Activated T-cell treated with anti-CD3 and anti-CD28 coated beads, Interleukin-2, amount 50 U/mL, for 4 hours (primary cell): ENCODE measurements around the gene CHTF8. TPM values are rescaled to one million over a fixed set of nuclear protein-coding genes. Genes with fewer than 3 reads are reported as not detected.

Experiments
- ATAC-seq, 2 donors: fragments of 200-7000 bp; cut with Tn5 transposase; one replicate each; pipeline ENCODE4 v1.10.0; 2021
- DNase-seq: peaks from one replicate; pipeline ENCODE4 v3.0.0-alpha.2; 2020
- H3K27me3 Mint-ChIP-seq: one replicate; pipeline ENCODE4 v1.8.0; 2021; ENCODE audit warnings: low read depth, mixed read lengths
- H3K36me3 Mint-ChIP-seq: one replicate; pipeline ENCODE4 v1.8.0; 2022; ENCODE audit warnings: mixed read lengths; ENCODE audit not compliant: insufficient read depth
- H3K4me1 Mint-ChIP-seq: one replicate; pipeline ENCODE4 v1.8.0; 2021; ENCODE audit warnings: low read depth, mixed read lengths
- H3K4me3 Mint-ChIP-seq: one replicate; pipeline ENCODE4 v1.8.0; 2021; ENCODE audit warnings: mild to moderate bottlenecking, moderate library complexity, mixed read lengths
- H3K9me3 Mint-ChIP-seq: one replicate; pipeline ENCODE4 v1.8.0; 2021; ENCODE audit warnings: mixed read lengths
- total RNA-seq, 3 donors: library from RNA; stranded (reverse); gene quantifications; one replicate each; pipeline ENCODE4 v1.2.1, GENCODE V29; 2021

The CHTF8 gene
- total RNA-seq, 3 donors from 2014 or later = 102 to 126 (median 106) TPM

- peaks cover 4% of the 10 kb centered on the region for H3K4me1 Mint-ChIP-seq
- no peaks in the 10 kb centered on the region for H3K9me3 Mint-ChIP-seq
- DNase-seq (peak; percentile 44), ATAC-seq (peak; percentile 73 to 89)
- peaks cover 20% of the 10 kb centered on the region for H3K36me3 Mint-ChIP-seq
- no peak overlapping the region for H3K4me3 Mint-ChIP-seq
- H3K27me3 Mint-ChIP-seq = peaks cover 10% of the 10 kb centered on the region
These were observed 19.9 kb downstream of the CHTF8 start for GRCh38 chr16:69112285-69113129.

- no peak for ATAC-seq
- Mint-ChIP-seq H3K4me1 (peaks cover 9% of the 10 kb centered on the region), H3K4me3 (no peak overlapping the region)
These were observed 20.5 kb downstream of the CHTF8 start for GRCh38 chr16:69111876-69112230.

GRCh38 chr16:69111216-69111875, 21.0 kb downstream of the CHTF8 start:
- peaks cover 16% of the 10 kb centered on the region for H3K36me3 Mint-ChIP-seq
- peaks cover 17% of the 10 kb centered on the region for H3K27me3 Mint-ChIP-seq
- no peak for ATAC-seq
- peaks cover 11% of the 10 kb centered on the region for H3K4me1 Mint-ChIP-seq
- H3K4me3 Mint-ChIP-seq = no peak overlapping the region
- H3K9me3 Mint-ChIP-seq = no peaks in the 10 kb centered on the region
- no peak for DNase-seq

More at GRCh38 chr16:69111876-69112230, 20.5 kb downstream of the CHTF8 start:
- peaks cover 18% of the 10 kb centered on the region for H3K36me3 Mint-ChIP-seq
- peaks cover 15% of the 10 kb centered on the region for H3K27me3 Mint-ChIP-seq
- no peaks in the 10 kb centered on the region for H3K9me3 Mint-ChIP-seq
- DNase-seq = no peak

- peaks cover 21% of the 10 kb centered on the region for H3K27me3 Mint-ChIP-seq
- DNase-seq = no peak
- H3K4me1 Mint-ChIP-seq = peaks cover 13% of the 10 kb centered on the region
- no peak for ATAC-seq
- no peak overlapping the region for H3K4me3 Mint-ChIP-seq
- no peaks in the 10 kb centered on the region for H3K9me3 Mint-ChIP-seq
- H3K36me3 Mint-ChIP-seq = peaks cover 16% of the 10 kb centered on the region
These were observed 22.0 kb downstream of the CHTF8 start for GRCh38 chr16:69110406-69110805.

GRCh38 chr16:69109486-69110270, 22.7 kb downstream of the CHTF8 start:
- ATAC-seq = no peak
- Mint-ChIP-seq H3K4me1 (peaks cover 16% of the 10 kb centered on the region), H3K36me3 (peaks cover 15% of the 10 kb centered on the region), H3K9me3 (no peaks in the 10 kb centered on the region), H3K27me3 (peaks cover 25% of the 10 kb centered on the region), H3K4me3 (no peak overlapping the region)
- no peak for DNase-seq

- Mint-ChIP-seq H3K36me3 (peaks cover 14% of the 10 kb centered on the region), H3K4me1 (peaks cover 16% of the 10 kb centered on the region), H3K27me3 (peaks cover 28% of the 10 kb centered on the region), H3K9me3 (no peaks in the 10 kb centered on the region), H3K4me3 (no peak overlapping the region)
- ATAC-seq = no peak
- DNase-seq = no peak
These were observed 23.5 kb downstream of the CHTF8 start for GRCh38 chr16:69108905-69109252.

- no peaks in the 10 kb centered on the region for H3K9me3 Mint-ChIP-seq
- DNase-seq (no peak), ATAC-seq (no peak)
- H3K36me3 Mint-ChIP-seq = peaks cover 14% of the 10 kb centered on the region
- H3K27me3 Mint-ChIP-seq = peaks cover 32% of the 10 kb centered on the region
- peaks cover 16% of the 10 kb centered on the region for H3K4me1 Mint-ChIP-seq
- no peak overlapping the region for H3K4me3 Mint-ChIP-seq
These were observed 24.1 kb downstream of the CHTF8 start for GRCh38 chr16:69108064-69108904.

- H3K4me3 Mint-ChIP-seq = peak overlapping the region; percentile 35
- H3K36me3 Mint-ChIP-seq = peaks cover 14% of the 10 kb centered on the region
- ATAC-seq = no peak
- no peak for DNase-seq
- H3K9me3 Mint-ChIP-seq = no peaks in the 10 kb centered on the region
- H3K4me1 Mint-ChIP-seq = peaks cover 16% of the 10 kb centered on the region
- peaks cover 36% of the 10 kb centered on the region for H3K27me3 Mint-ChIP-seq
These were observed 24.9 kb downstream of the CHTF8 start for GRCh38 chr16:69107316-69107962.

- peaks cover 12% of the 10 kb centered on the region for H3K36me3 Mint-ChIP-seq
- DNase-seq = no peak
- H3K9me3 Mint-ChIP-seq = no peaks in the 10 kb centered on the region
- H3K27me3 Mint-ChIP-seq = peaks cover 36% of the 10 kb centered on the region
- peaks cover 16% of the 10 kb centered on the region for H3K4me1 Mint-ChIP-seq
- peak overlapping the region; percentile 35 for H3K4me3 Mint-ChIP-seq
- ATAC-seq = peak; percentile 15 to 20
These were observed 25.7 kb downstream of the CHTF8 start for GRCh38 chr16:69106491-69107315.

- H3K4me3 Mint-ChIP-seq = peak within 1 kb of the TSS; percentile 83
- ATAC-seq = peak; percentile 82 to 84
- H3K27me3 Mint-ChIP-seq = peaks cover 36% of the 10 kb centered on the region
- H3K9me3 Mint-ChIP-seq = no peaks in the 10 kb centered on the region
- H3K4me1 Mint-ChIP-seq = peaks cover 16% of the 10 kb centered on the region
- peaks cover 11% of the 10 kb centered on the region for H3K36me3 Mint-ChIP-seq
- DNase-seq = no peak
These were observed 26.7 kb downstream of the CHTF8 start, which contains the start of gene HAS3 for GRCh38 chr16:69105501-69106361. TSS of gene HAS3 (plus strand) at chr16:69105653. CDS start at chr16:69109396, 3,743 bp downstream.

- H3K36me3 Mint-ChIP-seq = no peaks in the 10 kb centered on the region
- no peak for DNase-seq
- H3K4me3 Mint-ChIP-seq = no peak overlapping the region
- peaks cover under 1% of the 10 kb centered on the region for H3K4me1 Mint-ChIP-seq
- ATAC-seq = no peak
- H3K9me3 Mint-ChIP-seq = no peaks in the 10 kb centered on the region
- H3K27me3 Mint-ChIP-seq = peaks cover 12% of the 10 kb centered on the region
These were observed 32.2 kb downstream of the CHTF8 start for GRCh38 chr16:69100071-69100691.

- Mint-ChIP-seq H3K4me1 (no peaks in the 10 kb centered on the region), H3K27me3 (no peaks in the 10 kb centered on the region), H3K4me3 (no peak overlapping the region), H3K36me3 (no peaks in the 10 kb centered on the region), H3K9me3 (no peaks in the 10 kb centered on the region)
- DNase-seq (no peak), ATAC-seq (no peak)
These were observed 37.2 kb downstream of the CHTF8 start for GRCh38 chr16:69095193-69095592.
